Neural cell (in vitro differentiated cells): ENCODE measurements around the gene CCL1. TPM values are rescaled to one million over a fixed set of nuclear protein-coding genes. Genes with fewer than 3 reads are reported as not detected.

Experiments
- H2AFZ ChIP-seq: fragments of 200-600, 300-800 bp; sonication (generic), shearing (Covaris generic); 2 replicates; pipeline ENCODE4 v1.6.0; 2014; ENCODE audit warnings: low read depth, mild to moderate bottlenecking, antibody characterized with exemption, low read length, moderate library complexity
- H3F3A ChIP-seq: fragments of 200-600 bp; shearing (Covaris generic); 2 replicates; pipeline ENCODE4 v1.6.1; 2016; ENCODE audit warnings: mild to moderate bottlenecking, moderate library complexity, mixed read lengths, antibody characterized with exemption, low read length; ENCODE audit not compliant: insufficient read depth, poor library complexity, severe bottlenecking
- H3K27ac ChIP-seq: fragments of 200-600, 300-800 bp; sonication (generic), shearing (Covaris generic); 2 replicates; pipeline ENCODE4 v1.5.1; 2014; ENCODE audit warnings: mild to moderate bottlenecking, low read length, moderate library complexity
- H3K27me3 ChIP-seq: fragments of 300-800, 200-600 bp; sonication (generic), shearing (Covaris generic); 2 replicates; pipeline ENCODE4 v1.6.0; 2014; ENCODE audit warnings: mild to moderate bottlenecking, low read depth, low read length, moderate library complexity; ENCODE audit not compliant: insufficient read depth
- H3K36me3 ChIP-seq: fragments of 300-800, 200-600 bp; sonication (generic), shearing (Covaris generic); 2 replicates; pipeline ENCODE4 v1.5.1; 2014; ENCODE audit warnings: mild to moderate bottlenecking, antibody characterized with exemption, low read length, moderate library complexity; ENCODE audit not compliant: insufficient read depth
- H3K4me2 ChIP-seq: fragments of 300-800, 200-600 bp; sonication (generic), shearing (Covaris generic); 2 replicates; pipeline ENCODE4 v1.6.0; 2014; ENCODE audit warnings: mild to moderate bottlenecking, low read length
- H3K4me3 ChIP-seq: fragments of 300-800, 200-600 bp; sonication (generic), shearing (Covaris generic); 2 replicates; pipeline ENCODE4 v1.5.1; 2014; ENCODE audit warnings: mild to moderate bottlenecking, low read length, moderate library complexity
- H3K79me2 ChIP-seq: fragments of 200-600 bp; shearing (Covaris generic); replicated peaks from 2 replicates; pipeline ENCODE4 v1.6.0; 2014; ENCODE audit warnings: mild to moderate bottlenecking, low read length, moderate library complexity; ENCODE audit not compliant: insufficient read depth
- H3K9ac ChIP-seq: fragments of 300-800, 200-600 bp; sonication (generic), shearing (Covaris generic); 2 replicates; pipeline ENCODE4 v1.6.1; 2016; ENCODE audit warnings: mild to moderate bottlenecking, low read length, mixed read lengths
- H3K9me2 ChIP-seq: fragments of 200-600 bp; shearing (Covaris generic); 2 replicates; pipeline ENCODE4 v1.6.1; 2016; ENCODE audit warnings: mild to moderate bottlenecking, low read length, mixed read lengths; ENCODE audit not compliant: insufficient read depth
- H3K9me3 ChIP-seq: fragments of 200-600, 300-800 bp; sonication (generic), shearing (Covaris generic); 2 replicates; pipeline ENCODE4 v1.6.1; 2016; ENCODE audit warnings: mild to moderate bottlenecking, mixed run types, low read length, moderate library complexity, mixed read lengths
- H4K20me1 ChIP-seq: fragments of 200-600 bp; shearing (Covaris generic); 2 replicates; pipeline ENCODE4 v1.6.1; 2016; ENCODE audit warnings: mild to moderate bottlenecking, mixed run types; ENCODE audit not compliant: insufficient read depth
- EP300 ChIP-seq: fragments of 450-650 bp; conservative IDR thresholded peaks from 2 replicates; pipeline ENCODE4 v1.6.1; 2014; ENCODE audit warnings: antibody characterized with exemption, mild to moderate bottlenecking, moderate library complexity; ENCODE audit not compliant: poor library complexity, severe bottlenecking
- EZH2 ChIP-seq: fragments of 200-600, 300-800 bp; shearing (Covaris generic), sonication (generic); IDR thresholded peaks from 2 replicates; pipeline ENCODE4 v1.6.1; 2014; ENCODE audit warnings: antibody characterized with exemption, low read length, borderline replicate concordance, mild to moderate bottlenecking; ENCODE audit not compliant: insufficient read depth, poor library complexity, severe bottlenecking
- MXI1 ChIP-seq: fragments of 450-650 bp; conservative IDR thresholded peaks from 2 replicates; pipeline ENCODE4 v1.6.1; 2014; ENCODE audit warnings: antibody characterized with exemption, mild to moderate bottlenecking; ENCODE audit not compliant: poor library complexity, severe bottlenecking
- POLR2AphosphoS5 ChIP-seq: IDR thresholded peaks from 2 replicates; pipeline ENCODE4 v1.6.1; 2012
- RAD21 ChIP-seq: fragments of 450-650 bp; conservative IDR thresholded peaks from 2 replicates; pipeline ENCODE4 v1.6.1; 2014; ENCODE audit warnings: antibody characterized with exemption, mild to moderate bottlenecking, moderate library complexity
- SMC3 ChIP-seq: fragments of 450-650 bp; conservative IDR thresholded peaks from 2 replicates; pipeline ENCODE4 v1.6.1; 2014; ENCODE audit warnings: antibody characterized with exemption, mild to moderate bottlenecking, moderate library complexity; ENCODE audit not compliant: poor library complexity
- TAF1 ChIP-seq: IDR thresholded peaks from 2 replicates; pipeline ENCODE4 v1.6.1; 2012; ENCODE audit warnings: low read depth
- polyA plus RNA-seq: library from polyadenylated mRNA; depleted of rRNA; stranded (reverse); fragments of >200 nt; gene quantifications from 2 replicates; pipeline ENCODE4 v1.2.3, GENCODE V29; 2014
- TF ChIP-seq, protein P1 (sequence below): fragments of 450-650 bp; IDR thresholded peaks from 2 replicates; pipeline ENCODE4 v1.5.1; 2014; ENCODE audit warnings: antibody characterized with exemption, mild to moderate bottlenecking, moderate library complexity; ENCODE audit not compliant: poor library complexity, severe bottlenecking
- TF ChIP-seq, protein P2 (sequence below): IDR thresholded peaks from 2 replicates; pipeline ENCODE4 v1.6.1; 2012; ENCODE audit warnings: borderline replicate concordance

The CCL1 gene
- polyA plus RNA-seq, 1 donor from 2014 or later = not detected

DNA sequence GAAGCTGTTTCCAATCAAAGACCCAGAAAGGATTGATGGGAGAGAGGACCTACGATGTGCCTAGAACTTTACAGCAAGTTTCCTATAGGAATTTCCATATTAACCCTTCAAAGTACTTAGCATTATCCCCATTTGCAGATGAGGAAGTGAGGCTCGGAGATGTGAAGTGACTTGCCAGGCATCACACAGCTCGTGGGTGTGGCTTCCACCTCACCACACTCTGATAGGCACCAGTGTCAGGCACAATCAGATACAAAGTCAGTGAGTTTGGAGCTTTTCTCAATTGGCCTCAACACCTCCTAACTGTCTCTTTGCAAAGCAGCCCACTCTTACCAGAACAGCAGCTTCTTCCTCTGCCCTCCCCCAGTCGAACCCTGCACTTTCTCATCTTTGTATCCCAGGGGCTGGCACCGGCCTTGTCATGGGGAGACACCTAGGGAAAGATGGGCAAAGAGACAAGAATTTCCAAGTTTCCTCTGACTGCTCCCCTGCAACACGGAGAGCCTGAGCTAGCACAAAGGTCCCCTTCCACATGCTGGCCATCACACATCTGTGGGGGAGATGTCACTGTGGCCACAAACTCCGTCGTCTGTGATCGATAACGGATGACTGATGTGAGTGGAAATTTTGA is 37.4 kb upstream of the CCL1 start:
- Histone ChIP-seq H3K27me3 (no peaks in the 10 kb centered on the region), H3K4me2 (no peak overlapping the region)
- TF ChIP-seq, protein P1, sequence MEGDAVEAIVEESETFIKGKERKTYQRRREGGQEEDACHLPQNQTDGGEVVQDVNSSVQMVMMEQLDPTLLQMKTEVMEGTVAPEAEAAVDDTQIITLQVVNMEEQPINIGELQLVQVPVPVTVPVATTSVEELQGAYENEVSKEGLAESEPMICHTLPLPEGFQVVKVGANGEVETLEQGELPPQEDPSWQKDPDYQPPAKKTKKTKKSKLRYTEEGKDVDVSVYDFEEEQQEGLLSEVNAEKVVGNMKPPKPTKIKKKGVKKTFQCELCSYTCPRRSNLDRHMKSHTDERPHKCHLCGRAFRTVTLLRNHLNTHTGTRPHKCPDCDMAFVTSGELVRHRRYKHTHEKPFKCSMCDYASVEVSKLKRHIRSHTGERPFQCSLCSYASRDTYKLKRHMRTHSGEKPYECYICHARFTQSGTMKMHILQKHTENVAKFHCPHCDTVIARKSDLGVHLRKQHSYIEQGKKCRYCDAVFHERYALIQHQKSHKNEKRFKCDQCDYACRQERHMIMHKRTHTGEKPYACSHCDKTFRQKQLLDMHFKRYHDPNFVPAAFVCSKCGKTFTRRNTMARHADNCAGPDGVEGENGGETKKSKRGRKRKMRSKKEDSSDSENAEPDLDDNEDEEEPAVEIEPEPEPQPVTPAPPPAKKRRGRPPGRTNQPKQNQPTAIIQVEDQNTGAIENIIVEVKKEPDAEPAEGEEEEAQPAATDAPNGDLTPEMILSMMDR = no peak
- TF ChIP-seq MXI1 (no peak), EP300 (no peak), EZH2 (no peak), TAF1 (no peak), SMC3 (no peak), POLR2AphosphoS5 (no peak), RAD21 (no peak)
- TF ChIP-seq, protein P2, sequence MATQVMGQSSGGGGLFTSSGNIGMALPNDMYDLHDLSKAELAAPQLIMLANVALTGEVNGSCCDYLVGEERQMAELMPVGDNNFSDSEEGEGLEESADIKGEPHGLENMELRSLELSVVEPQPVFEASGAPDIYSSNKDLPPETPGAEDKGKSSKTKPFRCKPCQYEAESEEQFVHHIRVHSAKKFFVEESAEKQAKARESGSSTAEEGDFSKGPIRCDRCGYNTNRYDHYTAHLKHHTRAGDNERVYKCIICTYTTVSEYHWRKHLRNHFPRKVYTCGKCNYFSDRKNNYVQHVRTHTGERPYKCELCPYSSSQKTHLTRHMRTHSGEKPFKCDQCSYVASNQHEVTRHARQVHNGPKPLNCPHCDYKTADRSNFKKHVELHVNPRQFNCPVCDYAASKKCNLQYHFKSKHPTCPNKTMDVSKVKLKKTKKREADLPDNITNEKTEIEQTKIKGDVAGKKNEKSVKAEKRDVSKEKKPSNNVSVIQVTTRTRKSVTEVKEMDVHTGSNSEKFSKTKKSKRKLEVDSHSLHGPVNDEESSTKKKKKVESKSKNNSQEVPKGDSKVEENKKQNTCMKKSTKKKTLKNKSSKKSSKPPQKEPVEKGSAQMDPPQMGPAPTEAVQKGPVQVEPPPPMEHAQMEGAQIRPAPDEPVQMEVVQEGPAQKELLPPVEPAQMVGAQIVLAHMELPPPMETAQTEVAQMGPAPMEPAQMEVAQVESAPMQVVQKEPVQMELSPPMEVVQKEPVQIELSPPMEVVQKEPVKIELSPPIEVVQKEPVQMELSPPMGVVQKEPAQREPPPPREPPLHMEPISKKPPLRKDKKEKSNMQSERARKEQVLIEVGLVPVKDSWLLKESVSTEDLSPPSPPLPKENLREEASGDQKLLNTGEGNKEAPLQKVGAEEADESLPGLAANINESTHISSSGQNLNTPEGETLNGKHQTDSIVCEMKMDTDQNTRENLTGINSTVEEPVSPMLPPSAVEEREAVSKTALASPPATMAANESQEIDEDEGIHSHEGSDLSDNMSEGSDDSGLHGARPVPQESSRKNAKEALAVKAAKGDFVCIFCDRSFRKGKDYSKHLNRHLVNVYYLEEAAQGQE = no peak

DNA sequence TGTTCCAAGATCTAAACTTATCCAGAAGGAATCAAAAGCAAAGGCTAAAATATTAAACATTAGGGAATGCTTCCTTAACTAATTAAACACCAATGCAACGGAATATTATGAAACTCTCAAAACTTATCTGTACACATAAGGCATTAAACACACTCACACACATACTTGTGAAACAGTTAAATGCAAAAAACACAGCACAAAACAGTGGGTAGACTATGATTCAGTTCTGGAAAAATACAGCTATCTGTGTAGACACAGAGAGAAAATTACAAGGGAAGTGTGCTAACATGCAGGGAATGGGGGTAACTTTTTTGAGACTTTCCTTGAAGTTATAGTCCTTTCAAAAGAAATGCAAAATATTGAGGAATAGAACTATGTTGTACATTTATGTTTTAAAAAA is 36.7 kb upstream of the CCL1 start:
- no peaks in the 10 kb centered on the region for H4K20me1 ChIP-seq
- H3K36me3 ChIP-seq = no peaks in the 10 kb centered on the region
- no peak overlapping the region for H3K4me2 ChIP-seq
- H3K27me3 ChIP-seq = no peaks in the 10 kb centered on the region
- H3K9ac ChIP-seq = no peak overlapping the region
- H2AFZ ChIP-seq = no peak overlapping the region
- TF ChIP-seq, protein P1 = no peak
- no peak for TF ChIP-seq MXI1
- TF ChIP-seq, protein P2 = no peak
- TF ChIP-seq RAD21 = no peak
- TF ChIP-seq POLR2AphosphoS5 = no peak
- TF ChIP-seq EP300 = no peak
- TF ChIP-seq SMC3 = no peak
- no peak for TF ChIP-seq EZH2
- TF ChIP-seq TAF1 = no peak
- H3K79me2 ChIP-seq = no peaks in the 10 kb centered on the region
- no peaks in the 10 kb centered on the region for H3F3A ChIP-seq
- no peak overlapping the region for H3K27ac ChIP-seq
- no peak overlapping the region for H3K4me3 ChIP-seq
- no peaks in the 10 kb centered on the region for H3K9me3 ChIP-seq
- H3K9me2 ChIP-seq = no peaks in the 10 kb centered on the region

More for the DNA sequence above, 37.4 kb upstream of the CCL1 start:
- Histone ChIP-seq H4K20me1 (no peaks in the 10 kb centered on the region), H2AFZ (no peak overlapping the region), H3F3A (no peaks in the 10 kb centered on the region), H3K27ac (no peak overlapping the region), H3K9me3 (no peaks in the 10 kb centered on the region), H3K79me2 (no peaks in the 10 kb centered on the region), H3K36me3 (no peaks in the 10 kb centered on the region), H3K4me3 (no peak overlapping the region), H3K9ac (no peak overlapping the region), H3K9me2 (no peaks in the 10 kb centered on the region)
